Uterus (tissue), 2 donors: ENCODE measurements around the gene IL32.

Source experiments
- POLR2A ChIP-seq, 2 donors: fragments of 450-650 bp; IDR thresholded peaks; one replicate each; pipeline ENCODE4 v1.6.1; 2016; ENCODE audit warnings: antibody characterized with exemption in 2 of 2, mild to moderate bottlenecking in 1 of 2, moderate library complexity in 1 of 2
- TF ChIP-seq, protein P1 (sequence below), 4 experiments: fragments of 200-600 bp in 2 of 4; fragments of 450-650 bp in 2 of 4; sonication (generic) in 2 of 4; IDR thresholded peaks; one replicate each; pipeline ENCODE4 v1.5.1; 2016 to 2019; ENCODE audit warnings: antibody characterized with exemption in 4 of 4, mild to moderate bottlenecking in 2 of 4, moderate library complexity in 1 of 4

DNA sequence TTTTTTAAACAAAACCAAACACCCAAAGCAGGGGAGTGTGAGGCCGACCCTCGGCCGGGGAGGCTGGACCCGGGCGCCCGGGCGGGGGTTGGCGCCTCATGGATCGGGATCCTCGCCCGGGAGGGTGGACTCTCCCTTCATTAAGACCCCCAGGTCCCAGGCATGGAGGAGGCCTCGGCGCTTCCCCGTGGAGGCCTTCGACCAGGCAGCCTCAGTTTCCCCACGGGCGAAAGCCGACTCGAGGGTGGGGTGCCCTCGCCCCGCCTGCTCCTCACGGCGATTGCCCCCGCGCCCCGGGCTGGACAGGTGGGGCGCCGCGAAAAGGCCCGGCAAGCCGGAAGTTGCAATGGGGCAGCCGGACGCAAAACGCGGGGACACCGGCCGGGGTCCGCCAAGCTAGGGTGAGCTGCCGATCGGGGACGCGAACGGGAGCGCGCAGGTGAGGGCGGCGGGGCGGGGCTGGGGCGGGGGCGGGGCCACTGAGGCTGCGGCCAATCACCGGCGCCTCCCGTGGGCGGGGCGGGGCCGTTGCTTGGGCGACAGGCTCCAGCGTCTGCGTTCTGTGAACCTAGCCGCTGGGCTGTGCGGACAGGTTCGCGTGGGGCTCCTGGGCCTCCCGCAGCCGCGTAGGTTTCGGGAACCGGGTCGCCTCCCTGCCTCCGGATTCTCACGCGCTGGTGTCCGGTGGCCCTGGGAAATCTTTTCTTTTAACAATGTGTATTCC lies 40.9 kb downstream of the IL32 start:
- TF ChIP-seq, protein P1, sequence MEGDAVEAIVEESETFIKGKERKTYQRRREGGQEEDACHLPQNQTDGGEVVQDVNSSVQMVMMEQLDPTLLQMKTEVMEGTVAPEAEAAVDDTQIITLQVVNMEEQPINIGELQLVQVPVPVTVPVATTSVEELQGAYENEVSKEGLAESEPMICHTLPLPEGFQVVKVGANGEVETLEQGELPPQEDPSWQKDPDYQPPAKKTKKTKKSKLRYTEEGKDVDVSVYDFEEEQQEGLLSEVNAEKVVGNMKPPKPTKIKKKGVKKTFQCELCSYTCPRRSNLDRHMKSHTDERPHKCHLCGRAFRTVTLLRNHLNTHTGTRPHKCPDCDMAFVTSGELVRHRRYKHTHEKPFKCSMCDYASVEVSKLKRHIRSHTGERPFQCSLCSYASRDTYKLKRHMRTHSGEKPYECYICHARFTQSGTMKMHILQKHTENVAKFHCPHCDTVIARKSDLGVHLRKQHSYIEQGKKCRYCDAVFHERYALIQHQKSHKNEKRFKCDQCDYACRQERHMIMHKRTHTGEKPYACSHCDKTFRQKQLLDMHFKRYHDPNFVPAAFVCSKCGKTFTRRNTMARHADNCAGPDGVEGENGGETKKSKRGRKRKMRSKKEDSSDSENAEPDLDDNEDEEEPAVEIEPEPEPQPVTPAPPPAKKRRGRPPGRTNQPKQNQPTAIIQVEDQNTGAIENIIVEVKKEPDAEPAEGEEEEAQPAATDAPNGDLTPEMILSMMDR (IDR thresholded peaks at IDR 0.05) = peak in 1 of 4 experiments; percentile 19
- TF ChIP-seq POLR2A (IDR thresholded peaks at IDR 0.05) = peak in 1 of 2 donors; percentile 64
